HG03196 (cell line): Measurements from ENCODE around the gene FAM25G.

Experiments
- ATAC-seq: cut with Tn5 transposase; IDR thresholded peaks from one replicate; pipeline ENCODE4 v1.9.1; 2021; ENCODE audit not compliant: unreplicated experiment

Gene FAM25G

GRCh38 chr10:47449102-47449978, 42.2 kb downstream of the FAM25G start:
- ATAC-seq: no peak

GRCh38 chr10:47447705-47448104, 43.8 kb downstream of the FAM25G start:
- ATAC-seq: no peak

DNA sequence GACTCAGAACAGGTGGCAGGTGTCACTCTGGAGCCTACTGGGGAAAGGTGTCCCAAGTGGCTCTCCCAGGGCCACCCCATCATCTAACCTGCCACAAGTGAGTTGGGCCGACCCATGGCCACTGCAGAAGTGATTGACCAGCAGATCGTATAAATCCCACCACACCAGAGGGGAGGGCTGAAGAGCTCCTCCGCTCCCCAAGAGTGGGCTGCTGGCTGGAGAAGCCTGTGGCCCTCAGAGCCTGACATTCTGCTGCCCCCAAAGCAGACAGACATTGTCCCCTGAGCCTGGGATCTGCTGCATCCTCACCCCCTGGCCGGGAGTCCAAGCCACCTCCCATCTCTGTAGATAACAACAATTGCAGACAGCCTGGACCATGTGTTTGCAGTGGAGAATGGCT, 44.3 kb downstream of the FAM25G start:
- ATAC-seq: no peak

- no peak for ATAC-seq
Observed at GRCh38 chr10:47445720-47446119, 45.8 kb downstream of the FAM25G start.

GRCh38 chr10:47444047-47444446, 47.5 kb downstream of the FAM25G start:
- ATAC-seq: no peak

DNA sequence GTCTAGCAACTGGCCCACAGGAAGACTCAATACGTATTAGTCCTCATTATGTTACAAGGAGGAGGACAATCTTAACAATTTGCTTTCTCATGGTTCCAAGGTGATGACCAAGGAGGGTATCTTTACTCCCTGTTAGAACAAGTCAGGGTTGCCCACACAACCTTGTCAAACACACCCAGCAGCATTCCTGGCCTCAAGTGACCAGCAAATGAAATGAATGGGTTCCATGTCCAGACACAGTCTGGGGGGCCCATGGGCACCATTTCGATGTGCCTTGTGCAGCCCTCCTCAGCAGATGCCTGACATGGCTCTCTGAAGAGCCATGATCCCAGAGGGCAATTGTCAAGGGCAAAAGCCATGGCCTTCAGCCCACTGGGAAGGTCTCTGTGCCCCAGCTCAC, 48.4 kb downstream of the FAM25G start:
- ATAC-seq: no peak

DNA sequence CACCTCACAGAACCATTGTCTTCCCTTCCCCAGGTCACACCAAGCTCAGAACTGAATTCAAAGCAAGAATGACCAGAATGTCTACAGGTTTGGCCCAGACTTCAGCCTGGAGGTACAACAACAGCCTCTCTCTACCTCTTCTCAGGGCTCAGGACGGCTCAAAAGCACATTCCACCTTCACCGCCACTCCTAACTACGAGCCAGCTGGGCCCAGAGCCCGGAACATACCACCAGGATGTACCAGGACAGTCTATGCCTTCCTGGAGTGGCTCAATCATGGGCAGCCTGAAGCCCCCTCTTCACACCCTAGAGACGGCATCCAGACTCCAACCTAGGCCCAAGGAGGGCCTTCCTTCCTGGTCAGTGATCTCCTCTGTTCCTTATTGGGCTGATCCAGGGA, 49.1 kb downstream of the FAM25G start:
- ATAC-seq: no peak

DNA sequence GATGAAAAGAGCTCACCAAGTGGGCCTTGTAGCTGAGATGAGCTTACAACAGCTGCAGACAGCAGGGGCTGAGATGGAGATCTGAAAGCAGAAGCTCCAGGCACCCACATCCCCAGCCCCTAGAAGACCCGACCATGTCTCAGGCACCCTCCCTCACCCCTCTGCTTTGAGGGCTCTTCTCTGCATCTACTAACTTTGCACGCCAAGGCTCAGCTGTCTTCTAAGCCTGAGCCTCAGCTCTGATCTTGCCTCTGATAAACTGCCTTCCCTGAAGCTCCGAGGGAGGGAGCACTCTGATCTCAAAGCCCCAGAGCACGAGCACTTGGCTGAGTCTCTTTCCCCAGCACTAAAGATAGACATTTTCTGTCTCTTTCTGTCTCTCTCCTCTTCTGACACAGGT, 49.6 kb downstream of the FAM25G start:
- ATAC-seq: no peak

GRCh38 chr10:47440207-47440606, 51.3 kb downstream of the FAM25G start:
- no peak for ATAC-seq

DNA sequence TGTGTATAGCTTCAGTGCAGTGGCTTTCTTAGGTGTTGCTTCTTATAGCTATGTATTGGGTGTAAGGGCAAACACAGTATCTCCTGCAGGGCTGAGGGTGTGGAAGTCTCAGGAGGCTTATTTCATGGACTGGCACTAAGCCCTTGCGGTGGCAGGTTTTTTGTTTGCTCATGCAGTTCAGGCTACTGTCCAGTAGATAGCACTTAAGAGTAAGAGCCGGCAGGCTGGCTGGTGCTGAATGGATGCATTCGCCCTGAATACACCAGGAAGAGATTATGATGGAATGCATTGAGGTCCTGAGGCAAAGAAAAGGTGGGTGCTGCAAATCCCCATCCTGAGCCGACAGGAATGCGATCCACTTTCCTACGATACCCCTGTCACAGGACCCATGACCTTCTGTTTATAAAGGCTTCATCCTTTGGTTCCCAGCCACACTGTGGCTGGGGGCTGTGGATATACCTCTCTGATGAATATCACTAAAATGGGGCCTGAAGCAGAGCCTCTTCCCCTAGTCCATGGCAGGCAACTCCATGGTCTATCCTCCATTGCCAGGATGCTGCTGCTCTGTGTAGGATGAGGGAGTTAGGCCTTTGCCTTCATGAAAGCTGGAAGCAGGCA, 52.5 kb downstream of the FAM25G start:
- ATAC-seq: no peak
